MM.1S (cell line): ENCODE data around the gene FGF19.

Experiments used
- DNase-seq: peaks from one replicate; pipeline ENCODE4 v3.0.0-alpha.2; 2015
- H2AFZ ChIP-seq: fragments of 300-600 bp; sonication (generic); 2 replicates; pipeline ENCODE4 v1.6.0; 2016; ENCODE audit warnings: antibody characterized with exemption, low read length
- H3F3A ChIP-seq: fragments of 300-600 bp; sonication (generic); 2 replicates; pipeline ENCODE4 v1.6.1; 2016; ENCODE audit warnings: mild to moderate bottlenecking, antibody characterized with exemption, low read length, moderate library complexity, mixed read lengths; ENCODE audit not compliant: insufficient read depth
- H3K27ac ChIP-seq: fragments of 300-600 bp; sonication (generic); 2 replicates; pipeline ENCODE4 v1.5.1; 2016; ENCODE audit warnings: mild to moderate bottlenecking, low read length
- H3K27me3 ChIP-seq: fragments of 300-600 bp; sonication (generic); replicated peaks from 2 replicates; pipeline ENCODE4 v1.6.0; 2016; ENCODE audit warnings: low read length; ENCODE audit not compliant: insufficient read depth
- H3K36me3 ChIP-seq: fragments of 300-600 bp; sonication (generic); replicated peaks from 2 replicates; pipeline ENCODE4 v1.6.1; 2016; ENCODE audit warnings: mild to moderate bottlenecking, low read length, mixed read lengths; ENCODE audit not compliant: insufficient read depth
- H3K4me1 ChIP-seq: fragments of 300-600 bp; sonication (generic); 2 replicates; pipeline ENCODE4 v1.6.1; 2016; ENCODE audit warnings: low read length, mixed read lengths
- H3K4me2 ChIP-seq: fragments of 300-600 bp; sonication (generic); 2 replicates; pipeline ENCODE4 v1.6.0; 2016; ENCODE audit warnings: low read depth, low read length
- H3K4me3 ChIP-seq: fragments of 300-600 bp; sonication (generic); 2 replicates; pipeline ENCODE4 v1.5.1; 2016; ENCODE audit warnings: low read length, mixed read lengths
- H3K79me2 ChIP-seq: fragments of 300-600 bp; sonication (generic); 2 replicates; pipeline ENCODE4 v1.6.1; 2016; ENCODE audit warnings: mixed run types, low read length, mixed read lengths
- H3K9ac ChIP-seq: fragments of 300-600 bp; sonication (generic); 2 replicates; pipeline ENCODE4 v1.6.1; 2016; ENCODE audit warnings: low read length, mixed read lengths
- H3K9me2 ChIP-seq: fragments of 300-600 bp; sonication (generic); replicated peaks from 2 replicates; pipeline ENCODE4 v1.6.1; 2016; ENCODE audit warnings: mild to moderate bottlenecking, low read length, mixed read lengths; ENCODE audit not compliant: insufficient read depth
- H3K9me3 ChIP-seq: fragments of 300-600 bp; sonication (generic); replicated peaks from 2 replicates; pipeline ENCODE4 v1.6.1; 2016; ENCODE audit warnings: mild to moderate bottlenecking, low read length, mixed read lengths; ENCODE audit not compliant: insufficient read depth
- H4K20me1 ChIP-seq: fragments of 300-600 bp; sonication (generic); 2 replicates; pipeline ENCODE4 v1.6.1; 2016; ENCODE audit warnings: mild to moderate bottlenecking, low read length, moderate library complexity, mixed read lengths; ENCODE audit not compliant: insufficient read depth
- CTCF ChIP-seq: fragments of 300-600 bp; sonication (generic); IDR thresholded peaks from 2 replicates; pipeline ENCODE4 v1.5.1; 2016; ENCODE audit warnings: antibody characterized with exemption, low read length, mixed read lengths
- EZH2 ChIP-seq: fragments of 300-600 bp; sonication (generic); optimal IDR thresholded peaks from 2 replicates; pipeline ENCODE3; 2017; ENCODE audit warnings: low read depth, mild to moderate bottlenecking, antibody characterized with exemption, low read length, mixed read lengths
- EZH2phosphoT487 ChIP-seq: fragments of 300-600 bp; sonication (generic); IDR thresholded peaks from 2 replicates; pipeline ENCODE4 v1.6.1; 2018; ENCODE audit warnings: antibody characterized with exemption, low read length

FGF19 gene

GRCh38 chr11:69657456-69657910, 46.3 kb downstream of the FGF19 start:
- H3K9me3 ChIP-seq, result no peaks in the 10 kb centered on the region
- no peaks in the 10 kb centered on the region for H3K9me2 ChIP-seq
- H3K79me2 ChIP-seq, result no peaks in the 10 kb centered on the region
- H3K27me3 ChIP-seq, result peaks cover 7% of the 10 kb centered on the region
- H3F3A ChIP-seq, result no peaks in the 10 kb centered on the region
- DNase-seq, result no peak
- H3K36me3 ChIP-seq, result no peaks in the 10 kb centered on the region
- no peak overlapping the region for H2AFZ ChIP-seq
- no peaks in the 10 kb centered on the region for H3K4me1 ChIP-seq
- no peak overlapping the region for H3K27ac ChIP-seq
- H3K4me2 ChIP-seq, result no peak overlapping the region
- H3K4me3 ChIP-seq, result no peak overlapping the region
- TF ChIP-seq EZH2phosphoT487 (no peak), CTCF (no peak), EZH2 (no peak)
- no peaks in the 10 kb centered on the region for H4K20me1 ChIP-seq
- no peak overlapping the region for H3K9ac ChIP-seq

GRCh38 chr11:69656536-69657455, 47.0 kb downstream of the FGF19 start:
- no peak for DNase-seq
- Histone ChIP-seq H3K4me2 (no peak overlapping the region), H4K20me1 (no peaks in the 10 kb centered on the region), H3K9ac (no peak overlapping the region), H3K9me3 (no peaks in the 10 kb centered on the region), H2AFZ (no peak overlapping the region), H3K27ac (no peak overlapping the region), H3K4me1 (no peaks in the 10 kb centered on the region), H3K36me3 (no peaks in the 10 kb centered on the region), H3K79me2 (no peaks in the 10 kb centered on the region), H3K4me3 (no peak overlapping the region), H3F3A (no peaks in the 10 kb centered on the region), H3K27me3 (peaks cover 7% of the 10 kb centered on the region), H3K9me2 (no peaks in the 10 kb centered on the region)
- TF ChIP-seq EZH2phosphoT487 (no peak), CTCF (no peak), EZH2 (no peak)

GRCh38 chr11:69655479-69656428, 48.1 kb downstream of the FGF19 start:
- Histone ChIP-seq H3K9me2 (no peaks in the 10 kb centered on the region), H3K9ac (no peak overlapping the region), H3K79me2 (no peaks in the 10 kb centered on the region), H3K27ac (no peak overlapping the region), H3K27me3 (peaks cover 7% of the 10 kb centered on the region), H3K4me1 (no peaks in the 10 kb centered on the region), H2AFZ (no peak overlapping the region), H3K4me2 (no peak overlapping the region), H3K36me3 (no peaks in the 10 kb centered on the region), H3K4me3 (no peak overlapping the region), H4K20me1 (no peaks in the 10 kb centered on the region), H3F3A (no peaks in the 10 kb centered on the region), H3K9me3 (no peaks in the 10 kb centered on the region)
- TF ChIP-seq EZH2 (no peak), EZH2phosphoT487 (no peak), CTCF (no peak)
- DNase-seq, result no peak
